NT2/D1 (cell line): ENCODE data around the gene TPM2.

Experiments used
- DNase-seq: peaks from one replicate; pipeline ENCODE4 v3.0.0-alpha.2; 2011; ENCODE audit warnings: low read depth, low spot score
- H3K27me3 ChIP-seq: 2 replicates; pipeline ENCODE4 v1.6.0; 2011; ENCODE audit warnings: mild to moderate bottlenecking; ENCODE audit not compliant: insufficient read length, insufficient read depth
- H3K36me3 ChIP-seq: 2 replicates; pipeline ENCODE4 v1.6.1; 2011; ENCODE audit warnings: mild to moderate bottlenecking, low read length, mixed read lengths; ENCODE audit not compliant: insufficient read depth, insufficient read length
- H3K4me1 ChIP-seq: 2 replicates; pipeline ENCODE4 v1.5.1; 2011; ENCODE audit not compliant: insufficient read depth, insufficient read length
- H3K4me3 ChIP-seq: 2 replicates; pipeline ENCODE4 v1.5.1; 2011; ENCODE audit warnings: low read depth; ENCODE audit not compliant: insufficient read length
- H3K9ac ChIP-seq: 2 replicates; pipeline ENCODE4 v1.6.0; 2011; ENCODE audit warnings: low read depth; ENCODE audit not compliant: insufficient read length
- H3K9me3 ChIP-seq: 2 replicates; pipeline ENCODE4 v1.5.1; 2011; ENCODE audit warnings: mild to moderate bottlenecking, low read length; ENCODE audit not compliant: insufficient read depth
- SUZ12 ChIP-seq: IDR thresholded peaks from 2 replicates; pipeline ENCODE4 v1.6.1; 2011; ENCODE audit not compliant: insufficient read length, insufficient read depth; ENCODE audit errors: extremely low read depth
- YY1 ChIP-seq: IDR thresholded peaks from 2 replicates; pipeline ENCODE4 v1.6.1; 2011; ENCODE audit not compliant: insufficient read length, insufficient read depth
- ZNF274 ChIP-seq: IDR thresholded peaks from 2 replicates; pipeline ENCODE4 v1.6.1; 2011; ENCODE audit warnings: mild to moderate bottlenecking, low read depth, low read length

Gene TPM2

GRCh38 chr9:35732185-35732799 is 42.6 kb upstream of the TPM2 start, which contains the start of the genes CREB3 and TLN1:
CREB3 (plus strand) TSS chr9:35732666; CDS start chr9:35732773, 107 bp downstream.
TLN1 (minus strand) TSS chr9:35732195; CDS start chr9:35725694, 6,501 bp downstream.
- Histone ChIP-seq H3K9me3 (no peaks in the 10 kb centered on the region), H3K36me3 (peaks cover 36% of the 10 kb centered on the region), H3K4me3 (peak within 1 kb of the TSS; percentile 92), H3K27me3 (no peaks in the 10 kb centered on the region), H3K9ac (peak within 1 kb of the TSS; percentile 92), H3K4me1 (peaks cover 16% of the 10 kb centered on the region)
- DNase-seq = peak; percentile 96
- TF ChIP-seq YY1 (no peak), SUZ12 (no peak), ZNF274 (no peak)

- Histone ChIP-seq H3K36me3 (peaks cover 34% of the 10 kb centered on the region), H3K9me3 (no peaks in the 10 kb centered on the region), H3K4me3 (peak overlapping the region; percentile 92), H3K4me1 (peaks cover 17% of the 10 kb centered on the region), H3K27me3 (no peaks in the 10 kb centered on the region), H3K9ac (peak overlapping the region; percentile 91)
- TF ChIP-seq ZNF274 (no peak), SUZ12 (no peak), YY1 (no peak)
- no peak for DNase-seq
Observed at GRCh38 chr9:35731415-35732184, 41.9 kb upstream of the TPM2 start.

GRCh38 chr9:35730486-35730854 is 40.7 kb upstream of the TPM2 start:
- TF ChIP-seq ZNF274 (no peak), SUZ12 (no peak)
- no peak for DNase-seq
- Histone ChIP-seq H3K27me3 (no peaks in the 10 kb centered on the region), H3K36me3 (peaks cover 33% of the 10 kb centered on the region), H3K4me3 (peak overlapping the region; percentile 92), H3K9me3 (no peaks in the 10 kb centered on the region), H3K4me1 (peaks cover 15% of the 10 kb centered on the region), H3K9ac (peak overlapping the region; percentile 91)

- H3K27me3 ChIP-seq = no peaks in the 10 kb centered on the region
- peak; percentile 58 for DNase-seq
- H3K36me3 ChIP-seq = peaks cover 33% of the 10 kb centered on the region
- TF ChIP-seq YY1 (no peak), SUZ12 (no peak), ZNF274 (no peak)
- peaks cover 15% of the 10 kb centered on the region for H3K4me1 ChIP-seq
- H3K9ac ChIP-seq = no peak overlapping the region
- H3K9me3 ChIP-seq = no peaks in the 10 kb centered on the region
- no peak overlapping the region for H3K4me3 ChIP-seq
Observed at GRCh38 chr9:35729700-35730485, 40.2 kb upstream of the TPM2 start.

GRCh38 chr9:35729101-35729500 is 39.4 kb upstream of the TPM2 start:
- H3K36me3 ChIP-seq = peaks cover 33% of the 10 kb centered on the region
- TF ChIP-seq ZNF274 (no peak), SUZ12 (no peak), YY1 (no peak)

GRCh38 chr9:35728041-35728971 is 38.6 kb upstream of the TPM2 start:
- Histone ChIP-seq H3K36me3 (peaks cover 36% of the 10 kb centered on the region), H3K9me3 (no peaks in the 10 kb centered on the region), H3K27me3 (no peaks in the 10 kb centered on the region), H3K4me3 (peak overlapping the region; percentile 21), H3K4me1 (peaks cover 15% of the 10 kb centered on the region), H3K9ac (peak overlapping the region; percentile 67)
- TF ChIP-seq YY1 (no peak), ZNF274 (no peak)
- peak; percentile 89 for DNase-seq

More at GRCh38 chr9:35729101-35729500, 39.4 kb upstream of the TPM2 start:
- no peaks in the 10 kb centered on the region for H3K9me3 ChIP-seq
- H3K27me3 ChIP-seq = no peaks in the 10 kb centered on the region
- DNase-seq = no peak
- no peak overlapping the region for H3K4me3 ChIP-seq
- H3K9ac ChIP-seq = no peak overlapping the region
- H3K4me1 ChIP-seq = peaks cover 15% of the 10 kb centered on the region
